GM18909 (cell line): ENCODE data around the gene DPPA5.
"Not testable (repeated sequence)": the region's sequence is repeated elsewhere in the genome, so short reads cannot be mapped to it uniquely, and the experiment has no call there.

Experiments
- ATAC-seq: cut with Tn5 transposase; IDR thresholded peaks from one replicate; pipeline ENCODE4 v1.9.1; 2021; ENCODE audit warnings: mild to moderate bottlenecking; ENCODE audit not compliant: unreplicated experiment, poor library complexity

Gene DPPA5

GRCh38 chr6:73353636-73354593 is at the start of gene DPPA5:
Gene DPPA5 (minus strand): TSS chr6:73354276. CDS start chr6:73354225, 51 bp downstream.
- ATAC-seq: no peak

GRCh38 chr6:73400656-73401055 is 46.6 kb upstream of the DPPA5 start:
- no peak for ATAC-seq

- no peak for ATAC-seq
These were observed 41.8 kb upstream of the DPPA5 start for GRCh38 chr6:73395875-73396274.

GRCh38 chr6:73394577-73395354 is 40.7 kb upstream of the DPPA5 start, which contains the start of gene DDX43:
Gene DDX43 (plus strand): TSS chr6:73394828. CDS start chr6:73394906, 78 bp downstream.
- ATAC-seq: no peak

- no peak for ATAC-seq
These were observed 39.2 kb upstream of the DPPA5 start for GRCh38 chr6:73393278-73393677.

GRCh38 chr6:73392188-73392587 is 38.1 kb upstream of the DPPA5 start:
- not testable (repeated sequence) for ATAC-seq

GRCh38 chr6:73391675-73392074 is 37.6 kb upstream of the DPPA5 start:
- ATAC-seq: no peak

GRCh38 chr6:73389854-73390253 is 35.8 kb upstream of the DPPA5 start:
- no peak for ATAC-seq

GRCh38 chr6:73388800-73389512 is 34.9 kb upstream of the DPPA5 start:
- peak; percentile 87 for ATAC-seq

GRCh38 chr6:73388433-73388799 is 34.3 kb upstream of the DPPA5 start:
- ATAC-seq: peak; percentile 25

GRCh38 chr6:73382462-73383113 is 28.5 kb upstream of the DPPA5 start:
- no peak for ATAC-seq

GRCh38 chr6:73381531-73381930 is 27.5 kb upstream of the DPPA5 start:
- ATAC-seq: not testable (repeated sequence)

- no peak for ATAC-seq
These were observed 23.1 kb upstream of the DPPA5 start for GRCh38 chr6:73377225-73377624.

- ATAC-seq: no peak
These were observed 21.1 kb upstream of the DPPA5 start for GRCh38 chr6:73375216-73375615.

- ATAC-seq: no peak
These were observed 18.4 kb upstream of the DPPA5 start for GRCh38 chr6:73372516-73372915.

GRCh38 chr6:73371984-73372383 is 17.9 kb upstream of the DPPA5 start:
- no peak for ATAC-seq

- no peak for ATAC-seq
These were observed 15.5 kb upstream of the DPPA5 start, which contains the start of gene OOEP for GRCh38 chr6:73369563-73369962. Gene OOEP (minus strand): TSS chr6:73369897. CDS start chr6:73369792, 105 bp downstream.

- ATAC-seq: no peak
These were observed 15.1 kb upstream of the DPPA5 start for GRCh38 chr6:73369157-73369556.

- no peak for ATAC-seq
These were observed 14.6 kb upstream of the DPPA5 start for GRCh38 chr6:73368675-73369074.
